Mammary epithelial cell (primary cell): ENCODE results near the gene HTRA2.

Experiments
- CTCF ChIP-seq, 2 donors: IDR thresholded peaks in 1 of 2; conservative IDR thresholded peaks in 1 of 2; 2 replicates each; pipeline ENCODE4 v1.5.1; 2011 to 2012; ENCODE audit warnings: inconsistent platforms in 2 of 2, low read length in 2 of 2, mild to moderate bottlenecking in 2 of 2, control low read depth in 1 of 2, low read depth in 1 of 2; ENCODE audit not compliant: insufficient read depth in 1 of 2; ENCODE audit errors: extremely low read depth in 1 of 2
- EZH2 ChIP-seq: IDR thresholded peaks from 2 replicates; pipeline ENCODE4 v1.6.1; 2012; ENCODE audit warnings: low read length, inconsistent platforms, borderline replicate concordance

GRCh38 chr2:74564222-74564621 is 34.5 kb downstream of the HTRA2 start:
- no peak for TF ChIP-seq CTCF (conservative IDR thresholded peaks at IDR 0.05 in 1 of 2, IDR thresholded peaks at IDR 0.05 in 1 of 2; ENCODE audit: extremely low read depth in 1 of 2, insufficient read depth in 1 of 2, low read depth in 1 of 2, low read length in 2 of 2)
- no peak for TF ChIP-seq EZH2
